Neural crest cell (in vitro differentiated cells): Measurements from ENCODE around the gene TSC22D4. TPM values are rescaled to one million over a fixed set of nuclear protein-coding genes. Genes with fewer than 3 reads are reported as not detected.

ENCODE experiments used
- DNase-seq: peaks from one replicate; pipeline ENCODE4 v3.0.0; 2021; ENCODE audit warnings: low read depth, mixed read lengths, low spot score
- H3K27ac Mint-ChIP-seq: one replicate; pipeline ENCODE4 v1.8.0; 2021; ENCODE audit warnings: mild to moderate bottlenecking, mixed read lengths; ENCODE audit not compliant: unreplicated experiment
- H3K27me3 Mint-ChIP-seq: 2 replicates; pipeline ENCODE4 v1.8.0; 2021; ENCODE audit warnings: low read depth, mild to moderate bottlenecking, mixed read lengths
- H3K36me3 Mint-ChIP-seq: 2 replicates; pipeline ENCODE4 v1.8.0; 2021; ENCODE audit warnings: low read depth, mild to moderate bottlenecking, mixed read lengths
- H3K4me1 Mint-ChIP-seq: 2 replicates; pipeline ENCODE4 v1.8.0; 2021; ENCODE audit warnings: mixed read lengths
- H3K4me3 Mint-ChIP-seq: one replicate; pipeline ENCODE4 v1.8.0; 2021; ENCODE audit warnings: mild to moderate bottlenecking, mixed read lengths
- H3K9me3 Mint-ChIP-seq: 2 replicates; pipeline ENCODE4 v1.8.0; 2021; ENCODE audit warnings: mixed read lengths
- total RNA-seq: library from RNA; stranded (reverse); gene quantifications from 2 replicates; pipeline ENCODE4 v1.2.1, GENCODE V29; 2021
- TF ChIP-seq, protein P1 (sequence below): fragments of 200-600 bp; sonication (generic); conservative IDR thresholded peaks from 2 replicates; pipeline ENCODE4 v1.5.0; 2021; ENCODE audit warnings: antibody characterized with exemption, mild to moderate bottlenecking

The TSC22D4 gene
- total RNA-seq, 1 donor from 2014 or later = 32.8 TPM

- H3K27me3 Mint-ChIP-seq = peaks cover 10% of the 10 kb centered on the region
- no peak for DNase-seq
- no peaks in the 10 kb centered on the region for H3K9me3 Mint-ChIP-seq
- peak overlapping the region; percentile 99 for H3K4me3 Mint-ChIP-seq
- H3K4me1 Mint-ChIP-seq = peaks cover 39% of the 10 kb centered on the region
- H3K36me3 Mint-ChIP-seq = peaks cover 22% of the 10 kb centered on the region
- H3K27ac Mint-ChIP-seq = no peak overlapping the region
- TF ChIP-seq, protein P1, sequence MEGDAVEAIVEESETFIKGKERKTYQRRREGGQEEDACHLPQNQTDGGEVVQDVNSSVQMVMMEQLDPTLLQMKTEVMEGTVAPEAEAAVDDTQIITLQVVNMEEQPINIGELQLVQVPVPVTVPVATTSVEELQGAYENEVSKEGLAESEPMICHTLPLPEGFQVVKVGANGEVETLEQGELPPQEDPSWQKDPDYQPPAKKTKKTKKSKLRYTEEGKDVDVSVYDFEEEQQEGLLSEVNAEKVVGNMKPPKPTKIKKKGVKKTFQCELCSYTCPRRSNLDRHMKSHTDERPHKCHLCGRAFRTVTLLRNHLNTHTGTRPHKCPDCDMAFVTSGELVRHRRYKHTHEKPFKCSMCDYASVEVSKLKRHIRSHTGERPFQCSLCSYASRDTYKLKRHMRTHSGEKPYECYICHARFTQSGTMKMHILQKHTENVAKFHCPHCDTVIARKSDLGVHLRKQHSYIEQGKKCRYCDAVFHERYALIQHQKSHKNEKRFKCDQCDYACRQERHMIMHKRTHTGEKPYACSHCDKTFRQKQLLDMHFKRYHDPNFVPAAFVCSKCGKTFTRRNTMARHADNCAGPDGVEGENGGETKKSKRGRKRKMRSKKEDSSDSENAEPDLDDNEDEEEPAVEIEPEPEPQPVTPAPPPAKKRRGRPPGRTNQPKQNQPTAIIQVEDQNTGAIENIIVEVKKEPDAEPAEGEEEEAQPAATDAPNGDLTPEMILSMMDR = no peak
Measured at GRCh38 chr7:100435401-100436304, 43.4 kb downstream of the TSC22D4 start.

- Mint-ChIP-seq H3K27ac (no peak overlapping the region), H3K27me3 (peaks cover 12% of the 10 kb centered on the region), H3K9me3 (no peaks in the 10 kb centered on the region), H3K4me3 (peak overlapping the region; percentile 94), H3K4me1 (peaks cover 44% of the 10 kb centered on the region), H3K36me3 (peaks cover 23% of the 10 kb centered on the region)
- TF ChIP-seq, protein P1 = no peak
- DNase-seq = no peak
Measured at GRCh38 chr7:100434297-100435144, 44.5 kb downstream of the TSC22D4 start.

GRCh38 chr7:100433592-100434296, 45.3 kb downstream of the TSC22D4 start:
- DNase-seq = no peak
- TF ChIP-seq, protein P1 = no peak
- Mint-ChIP-seq H3K36me3 (peaks cover 27% of the 10 kb centered on the region), H3K27me3 (peaks cover 20% of the 10 kb centered on the region), H3K4me1 (peaks cover 52% of the 10 kb centered on the region), H3K27ac (no peak overlapping the region), H3K9me3 (no peaks in the 10 kb centered on the region), H3K4me3 (peak overlapping the region; percentile 94)

- TF ChIP-seq, protein P1 = no peak
- H3K36me3 Mint-ChIP-seq = peaks cover 27% of the 10 kb centered on the region
- H3K27me3 Mint-ChIP-seq = peaks cover 25% of the 10 kb centered on the region
- H3K4me1 Mint-ChIP-seq = peaks cover 57% of the 10 kb centered on the region
- H3K4me3 Mint-ChIP-seq = peak overlapping the region; percentile 94
- no peak overlapping the region for H3K27ac Mint-ChIP-seq
- no peaks in the 10 kb centered on the region for H3K9me3 Mint-ChIP-seq
- no peak for DNase-seq
Measured at GRCh38 chr7:100433276-100433591, 45.8 kb downstream of the TSC22D4 start.

DNA sequence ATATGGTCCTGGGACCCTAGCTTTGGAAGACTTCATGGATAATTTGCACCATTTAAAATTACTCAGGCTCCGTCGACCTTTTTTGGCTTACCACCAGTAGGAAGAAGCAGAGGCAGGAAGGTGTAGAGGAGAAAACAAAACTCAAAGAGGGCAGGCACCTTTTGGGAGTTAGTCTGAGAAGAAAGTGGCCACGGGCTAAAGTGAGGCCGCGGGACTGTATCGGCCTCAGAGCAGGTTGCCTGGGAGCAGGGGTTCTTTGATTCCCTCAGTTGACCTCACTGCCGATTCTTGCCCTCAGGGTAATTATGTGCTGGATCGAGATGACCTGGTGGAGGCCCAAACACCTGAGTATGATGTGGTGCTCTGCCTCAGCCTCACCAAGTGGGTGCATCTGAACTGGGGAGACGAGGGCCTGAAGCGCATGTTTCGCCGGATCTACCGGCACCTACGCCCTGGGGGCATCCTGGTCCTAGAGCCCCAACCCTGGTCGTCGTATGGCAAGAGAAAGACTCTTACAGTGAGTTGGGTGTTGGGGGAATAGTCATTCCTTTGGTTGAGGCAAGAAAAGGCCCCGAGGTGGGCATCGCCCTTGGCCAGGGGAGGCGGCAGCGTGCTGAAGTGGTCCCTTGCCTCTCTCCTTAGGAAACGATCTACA, 46.3 kb downstream of the TSC22D4 start:
- Mint-ChIP-seq H3K27ac (no peak overlapping the region), H3K4me1 (peaks cover 60% of the 10 kb centered on the region), H3K36me3 (peaks cover 27% of the 10 kb centered on the region), H3K27me3 (peaks cover 27% of the 10 kb centered on the region), H3K9me3 (no peaks in the 10 kb centered on the region), H3K4me3 (peak overlapping the region; percentile 94)
- TF ChIP-seq, protein P1 = no peak
- no peak for DNase-seq
